NCI-H1436 (cell line): ENCODE results near the gene PLCL1.
"Not testable (repeated sequence)": the region's sequence is repeated elsewhere in the genome, so short reads cannot be mapped to it uniquely, and the experiment has no call there.

Source experiments
- DNase-seq: peaks from one replicate; lab custom pipeline; 2025; lab: John Stamatoyannopoulos, UW

PLCL1 gene

DNA sequence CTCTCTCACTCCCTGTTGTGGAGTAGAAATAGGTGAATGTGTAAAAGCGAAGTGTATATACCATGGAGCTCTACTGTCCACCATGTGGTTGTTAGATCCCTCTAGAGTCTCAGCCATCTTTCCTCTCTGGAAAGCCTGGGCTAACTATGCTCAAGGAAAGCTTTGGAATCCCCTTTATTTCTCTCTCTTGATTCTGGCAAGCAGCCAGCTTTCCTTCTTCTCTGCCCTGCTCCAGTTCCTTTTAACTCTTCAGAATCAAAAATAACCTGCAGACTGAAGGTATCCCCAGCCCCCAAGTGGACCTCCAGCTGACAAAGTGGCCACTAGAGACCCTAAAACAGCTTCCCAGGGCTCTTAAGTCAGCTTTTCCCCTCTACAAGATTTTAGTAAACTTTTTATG, 381.9 kb downstream of the PLCL1 start:
- no peak for DNase-seq

DNA sequence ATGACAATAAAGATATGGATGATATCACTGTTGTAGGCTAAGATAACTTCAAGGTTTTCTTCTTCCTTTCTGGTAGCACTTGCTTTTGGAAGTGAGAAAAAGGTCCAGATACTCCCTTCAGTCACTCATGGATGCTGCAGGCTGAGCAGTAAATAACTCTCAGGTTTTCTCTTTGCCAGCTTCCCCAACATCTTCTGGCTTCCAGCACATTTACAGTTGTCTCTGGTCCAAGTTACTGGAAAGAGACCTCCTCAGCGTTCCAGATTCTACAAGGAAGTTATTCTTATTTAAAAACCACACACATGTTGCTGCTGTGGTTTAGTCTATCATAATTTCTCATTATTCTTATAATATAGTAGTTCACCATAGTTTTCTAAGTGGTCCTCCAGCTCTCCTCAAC, 383.4 kb downstream of the PLCL1 start:
- DNase-seq: no peak

DNA sequence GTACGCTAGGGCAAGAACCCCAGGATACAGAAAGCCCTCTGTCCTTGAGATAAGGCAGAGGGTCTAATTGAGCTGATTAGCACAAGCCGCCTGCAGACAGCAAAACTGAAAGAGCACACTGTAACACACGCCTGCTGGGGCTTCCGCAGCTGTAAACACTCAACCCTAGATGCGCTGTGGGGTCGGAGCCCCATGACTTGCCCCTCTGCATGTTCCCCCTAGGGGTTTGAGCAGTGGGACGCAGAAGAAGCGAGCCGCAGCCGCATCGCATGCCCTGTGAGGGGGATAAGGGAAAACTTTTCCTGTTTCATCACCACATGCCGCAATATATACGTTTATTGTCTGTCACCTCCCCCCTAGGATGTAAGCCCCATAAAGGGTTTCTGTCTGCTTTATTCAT, 384.6 kb downstream of the PLCL1 start:
- DNase-seq: no peak

DNA sequence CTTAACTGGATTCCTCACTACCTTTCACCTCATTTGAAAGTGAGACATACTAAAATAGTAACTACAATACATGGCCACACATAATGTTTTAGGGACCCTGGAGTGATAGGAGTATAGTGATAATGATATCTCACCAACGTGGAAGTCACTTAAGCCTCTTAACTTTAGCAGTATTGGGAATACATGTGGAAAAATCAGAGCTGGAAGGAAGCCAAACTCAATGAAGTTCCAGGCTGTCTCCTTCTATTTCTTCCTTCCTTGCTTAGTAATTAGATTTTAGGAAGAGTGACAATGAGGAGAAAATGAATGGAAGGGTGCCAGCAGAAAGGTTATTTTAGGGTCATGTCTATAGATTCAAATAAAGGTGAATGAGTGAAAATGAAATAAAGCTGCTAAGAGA, 387.3 kb downstream of the PLCL1 start:
- no peak for DNase-seq

DNA sequence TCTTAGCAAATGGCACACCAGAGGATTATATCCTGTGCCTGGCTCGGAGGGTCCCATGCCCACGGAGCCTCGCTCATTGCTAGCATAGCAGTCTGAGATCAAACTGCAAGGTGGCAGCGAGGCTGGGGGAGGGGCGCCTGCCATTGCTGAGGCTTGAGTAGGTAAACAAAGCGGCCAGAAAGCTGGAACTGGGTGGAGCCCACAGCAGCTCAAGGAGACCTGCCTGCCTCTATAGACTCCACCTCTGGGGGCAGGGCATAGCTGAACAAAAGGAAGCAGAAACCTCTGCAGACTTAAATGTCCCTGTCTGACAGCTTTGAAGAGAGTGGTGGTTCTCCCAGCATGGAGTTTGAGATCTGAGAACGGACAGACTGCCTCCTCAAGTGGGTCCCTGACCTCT, 392.2 kb downstream of the PLCL1 start:
- DNase-seq: not testable (repeated sequence)
